IPS-20b (cell line): ENCODE measurements around the gene SEPTIN5.

Source experiments
- H3K27ac ChIP-seq: one replicate; pipeline ENCODE4 v1.5.1; 2013; ENCODE audit warnings: low read length
- H3K27me3 ChIP-seq: 2 replicates; pipeline ENCODE4 v1.6.1; 2013; ENCODE audit warnings: mild to moderate bottlenecking, low read length, inconsistent platforms; ENCODE audit not compliant: insufficient read depth
- H3K36me3 ChIP-seq: 2 replicates; pipeline ENCODE4 v1.6.1; 2013; ENCODE audit warnings: low read depth, mild to moderate bottlenecking, inconsistent platforms, low read length, moderate library complexity; ENCODE audit not compliant: insufficient read depth
- H3K4me1 ChIP-seq: 2 replicates; pipeline ENCODE4 v1.6.1; 2013; ENCODE audit warnings: mild to moderate bottlenecking, control low read depth, inconsistent platforms, low read length, moderate library complexity; ENCODE audit not compliant: insufficient read depth
- H3K4me3 ChIP-seq: 2 replicates; pipeline ENCODE4 v1.5.1; 2013; ENCODE audit warnings: mild to moderate bottlenecking, low read length, inconsistent platforms
- H3K9ac ChIP-seq: 2 replicates; pipeline ENCODE4 v1.6.1; 2013; ENCODE audit warnings: low read depth, mild to moderate bottlenecking, inconsistent platforms, low read length, moderate library complexity
- H3K9me3 ChIP-seq: 2 replicates; pipeline ENCODE4 v1.6.1; 2013; ENCODE audit warnings: mild to moderate bottlenecking, low read depth, low read length, inconsistent platforms; ENCODE audit not compliant: insufficient read depth

Gene SEPTIN5

GRCh38 chr22:19753090-19753842 is 39.0 kb downstream of the SEPTIN5 start:
- H3K27me3 ChIP-seq = peaks cover 86% of the 10 kb centered on the region

GRCh38 chr22:19753996-19754700 is 39.8 kb downstream of the SEPTIN5 start:
- peaks cover 86% of the 10 kb centered on the region for H3K27me3 ChIP-seq
- H3K9ac ChIP-seq = no peak overlapping the region
- H3K4me3 ChIP-seq = no peak overlapping the region
- H3K4me1 ChIP-seq = no peaks in the 10 kb centered on the region; the same call in 1 of the 2 replicates
- H3K9me3 ChIP-seq = peaks cover 3% of the 10 kb centered on the region; the same call in 1 of the 2 replicates
- no peak overlapping the region for H3K27ac ChIP-seq
- H3K36me3 ChIP-seq = no peaks in the 10 kb centered on the region

More at GRCh38 chr22:19753090-19753842, 39.0 kb downstream of the SEPTIN5 start:
- Histone ChIP-seq H3K27ac (no peak overlapping the region), H3K4me1 (no peaks in the 10 kb centered on the region; the same call in 1 of the 2 replicates), H3K9me3 (peaks cover 3% of the 10 kb centered on the region; the same call in 1 of the 2 replicates), H3K36me3 (no peaks in the 10 kb centered on the region), H3K9ac (no peak overlapping the region), H3K4me3 (no peak overlapping the region)

DNA sequence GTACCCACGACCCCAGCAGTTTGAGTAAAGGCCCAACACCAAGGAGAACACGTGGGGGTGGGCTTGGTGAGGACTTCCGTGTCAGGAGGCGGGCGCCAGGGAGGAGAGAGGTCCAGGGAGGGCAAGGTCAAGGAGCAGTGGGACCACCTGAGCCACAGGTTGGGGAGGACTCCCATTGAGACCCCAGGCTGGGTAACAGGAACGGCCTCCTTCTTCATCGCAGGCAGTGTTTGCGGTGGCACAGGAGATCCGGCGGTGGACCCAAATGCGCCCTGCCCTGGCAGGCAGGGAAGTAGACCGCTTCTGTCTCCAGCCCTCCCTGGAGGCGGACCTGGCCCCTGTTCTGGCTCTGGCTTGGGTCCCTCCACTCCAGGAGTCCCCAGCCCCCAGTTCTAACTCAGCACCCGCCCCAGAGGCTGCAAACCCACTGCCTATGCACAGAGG is 40.4 kb downstream of the SEPTIN5 start:
- Histone ChIP-seq H3K27ac (no peak overlapping the region), H3K36me3 (no peaks in the 10 kb centered on the region), H3K27me3 (peaks cover 89% of the 10 kb centered on the region), H3K4me1 (no peaks in the 10 kb centered on the region; the same call in 1 of the 2 replicates), H3K4me3 (no peak overlapping the region), H3K9me3 (peaks cover 3% of the 10 kb centered on the region; the same call in 1 of the 2 replicates), H3K9ac (no peak overlapping the region)

- peaks cover 94% of the 10 kb centered on the region for H3K27me3 ChIP-seq
- H3K9me3 ChIP-seq = peaks cover 3% of the 10 kb centered on the region; the same call in 1 of the 2 replicates
- no peak overlapping the region for H3K4me3 ChIP-seq
- no peak overlapping the region for H3K27ac ChIP-seq
- no peaks in the 10 kb centered on the region; the same call in 1 of the 2 replicates for H3K4me1 ChIP-seq
- H3K9ac ChIP-seq = no peak overlapping the region
- H3K36me3 ChIP-seq = no peaks in the 10 kb centered on the region
Observed at GRCh38 chr22:19755145-19755710, 40.9 kb downstream of the SEPTIN5 start.

- H3K36me3 ChIP-seq = no peaks in the 10 kb centered on the region
- no peaks in the 10 kb centered on the region; the same call in 1 of the 2 replicates for H3K4me1 ChIP-seq
- H3K9ac ChIP-seq = no peak overlapping the region
- peaks cover 96% of the 10 kb centered on the region for H3K27me3 ChIP-seq
- H3K4me3 ChIP-seq = no peak overlapping the region
- peaks cover 3% of the 10 kb centered on the region; the same call in 1 of the 2 replicates for H3K9me3 ChIP-seq
- no peak overlapping the region for H3K27ac ChIP-seq
Observed at GRCh38 chr22:19755722-19756287, 41.5 kb downstream of the SEPTIN5 start.

- no peaks in the 10 kb centered on the region for H3K4me1 ChIP-seq
- no peak overlapping the region for H3K9ac ChIP-seq
- H3K9me3 ChIP-seq = peaks cover 3% of the 10 kb centered on the region; the same call in 1 of the 2 replicates
- H3K36me3 ChIP-seq = no peaks in the 10 kb centered on the region
- H3K27ac ChIP-seq = no peak overlapping the region
- peaks cover 95% of the 10 kb centered on the region for H3K27me3 ChIP-seq
- no peak overlapping the region for H3K4me3 ChIP-seq
Observed at GRCh38 chr22:19756288-19757128, 42.2 kb downstream of the SEPTIN5 start.

- Histone ChIP-seq H3K36me3 (no peaks in the 10 kb centered on the region), H3K9me3 (peaks cover 7% of the 10 kb centered on the region; the same call in 1 of the 2 replicates), H3K27ac (no peak overlapping the region), H3K27me3 (peaks cover 95% of the 10 kb centered on the region), H3K4me1 (no peaks in the 10 kb centered on the region), H3K4me3 (no peak overlapping the region), H3K9ac (no peak overlapping the region)
Observed at GRCh38 chr22:19757140-19757984, 43.1 kb downstream of the SEPTIN5 start.

DNA sequence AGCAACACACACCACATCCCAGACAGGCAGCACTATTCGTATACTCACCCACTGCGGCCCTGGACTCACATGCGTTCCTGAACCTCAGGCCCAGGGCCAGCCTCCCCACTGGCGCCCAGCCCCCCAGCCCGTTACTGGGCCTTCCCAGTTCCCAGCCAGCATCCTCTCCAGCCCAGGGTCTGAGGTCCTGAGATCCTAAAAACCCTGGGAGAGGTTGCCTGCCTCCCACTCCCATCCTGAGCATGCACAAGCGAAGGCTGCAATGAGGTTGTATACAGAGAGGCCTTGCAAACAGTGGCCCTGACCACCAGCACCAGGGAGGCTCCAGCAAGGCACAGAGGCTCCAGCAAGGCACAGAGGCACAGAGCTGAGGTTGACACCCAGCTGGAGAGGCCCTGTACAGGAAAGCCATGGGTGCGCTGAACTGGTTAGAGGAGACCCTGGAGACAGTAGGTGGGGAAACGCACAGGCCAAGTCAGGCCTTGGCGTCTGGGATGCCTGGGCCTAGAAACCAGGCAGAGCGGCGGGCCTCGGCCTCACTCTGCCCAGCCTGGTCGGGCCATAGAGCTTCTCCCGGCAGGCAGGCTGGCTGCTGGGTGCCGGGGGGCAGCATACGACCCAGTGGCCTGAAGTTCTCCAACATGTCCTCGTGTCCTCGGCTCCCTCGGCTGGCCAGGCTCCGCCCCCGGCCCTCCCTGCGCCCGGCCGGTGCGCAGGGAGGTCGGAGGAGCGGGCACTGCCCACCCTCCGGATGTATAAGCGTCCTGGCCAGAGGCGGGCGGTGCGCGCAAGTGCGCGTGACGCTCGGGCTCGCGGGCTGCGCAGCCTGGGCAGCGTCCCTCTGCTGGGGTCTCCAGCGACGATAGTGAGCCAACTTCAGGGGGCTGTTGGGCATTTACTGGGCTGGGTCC is 43.9 kb downstream of the SEPTIN5 start:
- H3K27me3 ChIP-seq = peaks cover 95% of the 10 kb centered on the region
- H3K9ac ChIP-seq = no peak overlapping the region
- H3K36me3 ChIP-seq = no peaks in the 10 kb centered on the region
- no peak overlapping the region for H3K4me3 ChIP-seq
- peaks cover 9% of the 10 kb centered on the region; the same call in 1 of the 2 replicates for H3K9me3 ChIP-seq
- no peaks in the 10 kb centered on the region; the same call in 1 of the 2 replicates for H3K4me1 ChIP-seq
- H3K27ac ChIP-seq = no peak overlapping the region

GRCh38 chr22:19758896-19759426 is 44.7 kb downstream of the SEPTIN5 start:
- peaks cover 95% of the 10 kb centered on the region for H3K27me3 ChIP-seq
- no peaks in the 10 kb centered on the region; the same call in 1 of the 2 replicates for H3K4me1 ChIP-seq

More at GRCh38 chr22:19758896-19759426, 44.7 kb downstream of the SEPTIN5 start:
- no peaks in the 10 kb centered on the region for H3K36me3 ChIP-seq
- H3K9me3 ChIP-seq = peaks cover 9% of the 10 kb centered on the region; the same call in 1 of the 2 replicates
- no peak overlapping the region for H3K4me3 ChIP-seq
- H3K9ac ChIP-seq = no peak overlapping the region
- no peak overlapping the region for H3K27ac ChIP-seq
